GM06990 (cell line): Measurements from ENCODE around the gene ADAMTS12.

Experiments
- DNase-seq: peaks from one replicate; pipeline ENCODE4 v3.0.0-alpha.2; 2011; ENCODE audit not compliant: insufficient read length; ENCODE audit errors: extremely low read depth
- H3K27me3 ChIP-seq: replicated peaks from 2 replicates; pipeline ENCODE4 v1.6.0; 2011; ENCODE audit warnings: low read length; ENCODE audit not compliant: control insufficient read depth, insufficient read depth
- H3K36me3 ChIP-seq: 2 replicates; pipeline ENCODE4 v1.5.1; 2011; ENCODE audit warnings: low read length; ENCODE audit not compliant: control insufficient read depth, insufficient read depth
- H3K4me3 ChIP-seq: replicated peaks from 2 replicates; pipeline ENCODE4 v1.5.1; 2011; ENCODE audit warnings: low read depth, mild to moderate bottlenecking, control low read depth, low read length
- CTCF ChIP-seq: IDR thresholded peaks from 2 replicates; pipeline ENCODE4 v1.5.1; 2011; ENCODE audit warnings: low read length, control low read depth, mild to moderate bottlenecking, inconsistent platforms; ENCODE audit not compliant: insufficient read depth, poor library complexity, severe bottlenecking

ADAMTS12 gene

GRCh38 chr5:33852319-33852718 is 39.5 kb downstream of the ADAMTS12 start:
- no peak for TF ChIP-seq CTCF
- no peak for DNase-seq
- Histone ChIP-seq H3K36me3 (no peaks in the 10 kb centered on the region), H3K27me3 (no peaks in the 10 kb centered on the region), H3K4me3 (no peak overlapping the region)

- TF ChIP-seq CTCF: peak; percentile 30
- no peaks in the 10 kb centered on the region; the same call in 1 of the 2 replicates for H3K36me3 ChIP-seq
- no peak overlapping the region for H3K4me3 ChIP-seq
- DNase-seq: peak; percentile 81
- H3K27me3 ChIP-seq: no peaks in the 10 kb centered on the region
These were observed 41.6 kb downstream of the ADAMTS12 start for GRCh38 chr5:33850100-33850594.

- DNase-seq: no peak
- no peak for TF ChIP-seq CTCF
These were observed 43.2 kb downstream of the ADAMTS12 start for GRCh38 chr5:33848554-33848953.

GRCh38 chr5:33846851-33847250 is 44.9 kb downstream of the ADAMTS12 start:
- no peak for TF ChIP-seq CTCF
- Histone ChIP-seq H3K27me3 (no peaks in the 10 kb centered on the region), H3K4me3 (no peak overlapping the region), H3K36me3 (no peaks in the 10 kb centered on the region; the same call in 1 of the 2 replicates)
- no peak for DNase-seq

More at GRCh38 chr5:33848554-33848953, 43.2 kb downstream of the ADAMTS12 start:
- no peaks in the 10 kb centered on the region; the same call in 1 of the 2 replicates for H3K36me3 ChIP-seq
- no peaks in the 10 kb centered on the region for H3K27me3 ChIP-seq
- no peak overlapping the region for H3K4me3 ChIP-seq

- no peak for DNase-seq
- H3K4me3 ChIP-seq: no peak overlapping the region
- TF ChIP-seq CTCF: no peak
- H3K36me3 ChIP-seq: no peaks in the 10 kb centered on the region; the same call in 1 of the 2 replicates
- no peaks in the 10 kb centered on the region for H3K27me3 ChIP-seq
These were observed 48.2 kb downstream of the ADAMTS12 start for GRCh38 chr5:33843579-33843978.

- Histone ChIP-seq H3K27me3 (no peaks in the 10 kb centered on the region), H3K36me3 (no peaks in the 10 kb centered on the region; the same call in 1 of the 2 replicates), H3K4me3 (no peak overlapping the region)
- no peak for TF ChIP-seq CTCF
- no peak for DNase-seq
These were observed 49.3 kb downstream of the ADAMTS12 start for GRCh38 chr5:33842456-33842855.
